HepG2 (cell line): Measurements from ENCODE around the gene CPVL. TPM values are rescaled to one million over a fixed set of nuclear protein-coding genes. Genes with fewer than 3 reads are reported as not detected.

Experiments used
- ARID2 ChIP-seq: sonication (generic); formaldehyde crosslinking; IDR thresholded peaks from 2 replicates; pipeline ENCODE4 v1.8.1; 2022; ENCODE audit warnings: mild to moderate bottlenecking, missing genetic modification reagents, borderline replicate concordance
- ARID4A ChIP-seq: sonication (generic); formaldehyde crosslinking; IDR thresholded peaks from 2 replicates; pipeline ENCODE4 v1.5.0; 2020; ENCODE audit warnings: mild to moderate bottlenecking, missing genetic modification reagents, borderline replicate concordance
- CBX2 ChIP-seq, 2 experiments: fragments of 200-600 bp in 1 of 2; sonication (generic); formaldehyde crosslinking in 1 of 2; IDR thresholded peaks; 2 replicates each; pipeline versions ENCODE4 v1.7.0 to v1.8.1; 2018 to 2022; ENCODE audit warnings: low read depth in 2 of 2, low read length in 1 of 2, mild to moderate bottlenecking in 1 of 2, missing genetic modification reagents in 1 of 2
- HIVEP1 ChIP-seq: sonication (generic); formaldehyde crosslinking; IDR thresholded peaks from 2 replicates; pipeline ENCODE4 v1.4.0; 2020; ENCODE audit warnings: mild to moderate bottlenecking, missing genetic modification reagents
- POLR2A ChIP-seq, 2 experiments: IDR thresholded peaks; 2 replicates each; pipeline ENCODE4 v1.6.1; 2011; ENCODE audit warnings: low read depth in 2 of 2, low read length in 2 of 2, mild to moderate bottlenecking in 1 of 2, moderate library complexity in 1 of 2; ENCODE audit not compliant: insufficient read depth in 1 of 2
- ZBED4 ChIP-seq: sonication (generic); formaldehyde crosslinking; IDR thresholded peaks from 2 replicates; pipeline ENCODE4 v1.4.0; 2020; ENCODE audit warnings: missing genetic modification reagents, borderline replicate concordance
- ZNF205 ChIP-seq: IDR thresholded peaks from 2 replicates; pipeline ENCODE4 v1.6.1; 2018; ENCODE audit warnings: missing biosample characterization, missing genetic modification reagents
- ZNF225 ChIP-seq: sonication (generic); formaldehyde crosslinking; IDR thresholded peaks from 2 replicates; pipeline ENCODE4 v1.4.0; 2020; ENCODE audit warnings: mild to moderate bottlenecking, missing genetic modification reagents
- ZNF530 ChIP-seq: sonication (generic); formaldehyde crosslinking; IDR thresholded peaks from 2 replicates; pipeline ENCODE4 v1.5.0; 2020; ENCODE audit warnings: low read depth, mild to moderate bottlenecking, missing genetic modification reagents
- polyA plus RNA-seq, 8 experiments: library from polyadenylated mRNA; depleted of rRNA in 3 of 8; stranded (reverse) in 7 of 8; unstranded in 1 of 8; fragments of >200 nt; fragmentation: Illumina TruSeq in 4 of 8; extraction: Trizol in 4 of 8; gene quantifications; 2 replicates each; pipeline versions ENCODE4 v1.2.1 to v1.2.3, GENCODE V29; 2011 to 2016; ENCODE audit warnings: low read depth in 4 of 8, missing spikeins in 1 of 8, mixed read lengths in 1 of 8; ENCODE audit not compliant: insufficient read depth in 1 of 8
- total RNA-seq, 5 experiments: library from RNA; depleted of rRNA; stranded (reverse); fragments of >200 nt; fragmentation: Illumina TruSeq; extraction: Trizol; gene quantifications; 2 replicates each; pipeline ENCODE4 v1.2.3, GENCODE V29; 2016; ENCODE audit warnings: low read depth in 1 of 5
- TF ChIP-seq, protein P1 (sequence below): IDR thresholded peaks from 2 replicates; pipeline ENCODE4 v1.6.1; 2016; ENCODE audit warnings: missing compliant biosample characterization, missing genetic modification reagents, borderline replicate concordance
- TF ChIP-seq, protein P2 (sequence below): sonication (generic); formaldehyde crosslinking; IDR thresholded peaks from 2 replicates; pipeline ENCODE4 v1.4.0; 2020; ENCODE audit warnings: mild to moderate bottlenecking, missing genetic modification reagents

CPVL gene
- total and polyA plus RNA-seq, 2 of the 13 experiments (the other 11 are each of a cell fraction or from before 2014, with no cell fraction given) = 59.2 to 294 TPM

- TF ChIP-seq POLR2A (IDR thresholded peaks at IDR 0.05; ENCODE audit: insufficient read depth in 1 of 2, low read depth in 2 of 2, low read length in 2 of 2) = peak in 1 of 2 experiments; percentile 70; a peak in 2 of 4 replicates
- peak; percentile 76; the same call in 1 of the 2 replicates for TF ChIP-seq ZNF205
- no peak for TF ChIP-seq CBX2 (IDR thresholded peaks at IDR 0.05; ENCODE audit: low read depth, low read length)
- peak; percentile 78 for TF ChIP-seq CBX2 (CRISPR knock-in tag; IDR thresholded peaks at IDR 0.05; ENCODE audit: low read depth)
- TF ChIP-seq ZBED4 (CRISPR knock-in tag) = no peak; the same call in none of the 2 replicates
- TF ChIP-seq HIVEP1 = peak; percentile 94
- peak; percentile 72; the same call in 1 of the 2 replicates for TF ChIP-seq ARID2 (CRISPR knock-in tag)
- TF ChIP-seq ARID4A (CRISPR knock-in tag) = peak; percentile 92
- TF ChIP-seq ZNF225 (CRISPR knock-in tag) = peak; percentile 97
- TF ChIP-seq, protein P1, sequence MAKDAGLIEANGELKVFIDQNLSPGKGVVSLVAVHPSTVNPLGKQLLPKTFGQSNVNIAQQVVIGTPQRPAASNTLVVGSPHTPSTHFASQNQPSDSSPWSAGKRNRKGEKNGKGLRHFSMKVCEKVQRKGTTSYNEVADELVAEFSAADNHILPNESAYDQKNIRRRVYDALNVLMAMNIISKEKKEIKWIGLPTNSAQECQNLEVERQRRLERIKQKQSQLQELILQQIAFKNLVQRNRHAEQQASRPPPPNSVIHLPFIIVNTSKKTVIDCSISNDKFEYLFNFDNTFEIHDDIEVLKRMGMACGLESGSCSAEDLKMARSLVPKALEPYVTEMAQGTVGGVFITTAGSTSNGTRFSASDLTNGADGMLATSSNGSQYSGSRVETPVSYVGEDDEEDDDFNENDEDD (CRISPR knock-in tag) = peak; percentile 91
- TF ChIP-seq ZNF530 (CRISPR knock-in tag) = no peak
- TF ChIP-seq, protein P2, sequence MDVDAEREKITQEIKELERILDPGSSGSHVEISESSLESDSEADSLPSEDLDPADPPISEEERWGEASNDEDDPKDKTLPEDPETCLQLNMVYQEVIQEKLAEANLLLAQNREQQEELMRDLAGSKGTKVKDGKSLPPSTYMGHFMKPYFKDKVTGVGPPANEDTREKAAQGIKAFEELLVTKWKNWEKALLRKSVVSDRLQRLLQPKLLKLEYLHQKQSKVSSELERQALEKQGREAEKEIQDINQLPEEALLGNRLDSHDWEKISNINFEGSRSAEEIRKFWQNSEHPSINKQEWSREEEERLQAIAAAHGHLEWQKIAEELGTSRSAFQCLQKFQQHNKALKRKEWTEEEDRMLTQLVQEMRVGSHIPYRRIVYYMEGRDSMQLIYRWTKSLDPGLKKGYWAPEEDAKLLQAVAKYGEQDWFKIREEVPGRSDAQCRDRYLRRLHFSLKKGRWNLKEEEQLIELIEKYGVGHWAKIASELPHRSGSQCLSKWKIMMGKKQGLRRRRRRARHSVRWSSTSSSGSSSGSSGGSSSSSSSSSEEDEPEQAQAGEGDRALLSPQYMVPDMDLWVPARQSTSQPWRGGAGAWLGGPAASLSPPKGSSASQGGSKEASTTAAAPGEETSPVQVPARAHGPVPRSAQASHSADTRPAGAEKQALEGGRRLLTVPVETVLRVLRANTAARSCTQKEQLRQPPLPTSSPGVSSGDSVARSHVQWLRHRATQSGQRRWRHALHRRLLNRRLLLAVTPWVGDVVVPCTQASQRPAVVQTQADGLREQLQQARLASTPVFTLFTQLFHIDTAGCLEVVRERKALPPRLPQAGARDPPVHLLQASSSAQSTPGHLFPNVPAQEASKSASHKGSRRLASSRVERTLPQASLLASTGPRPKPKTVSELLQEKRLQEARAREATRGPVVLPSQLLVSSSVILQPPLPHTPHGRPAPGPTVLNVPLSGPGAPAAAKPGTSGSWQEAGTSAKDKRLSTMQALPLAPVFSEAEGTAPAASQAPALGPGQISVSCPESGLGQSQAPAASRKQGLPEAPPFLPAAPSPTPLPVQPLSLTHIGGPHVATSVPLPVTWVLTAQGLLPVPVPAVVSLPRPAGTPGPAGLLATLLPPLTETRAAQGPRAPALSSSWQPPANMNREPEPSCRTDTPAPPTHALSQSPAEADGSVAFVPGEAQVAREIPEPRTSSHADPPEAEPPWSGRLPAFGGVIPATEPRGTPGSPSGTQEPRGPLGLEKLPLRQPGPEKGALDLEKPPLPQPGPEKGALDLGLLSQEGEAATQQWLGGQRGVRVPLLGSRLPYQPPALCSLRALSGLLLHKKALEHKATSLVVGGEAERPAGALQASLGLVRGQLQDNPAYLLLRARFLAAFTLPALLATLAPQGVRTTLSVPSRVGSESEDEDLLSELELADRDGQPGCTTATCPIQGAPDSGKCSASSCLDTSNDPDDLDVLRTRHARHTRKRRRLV = no peak
These were observed 190.4 kb downstream of the CPVL start (continued) for GRCh38 chr7:28955718-28956607.
